GM19351 (cell line): ENCODE data around the gene SCAMP4.

Experiments
- ATAC-seq: cut with Tn5 transposase; IDR thresholded peaks from one replicate; pipeline ENCODE4 v1.9.1; 2021; ENCODE audit warnings: mild to moderate bottlenecking, moderate library complexity; ENCODE audit not compliant: unreplicated experiment

SCAMP4 gene

GRCh38 chr19:1955171-1956121 is 50.2 kb downstream of the SCAMP4 start:
- ATAC-seq = no peak

GRCh38 chr19:1956122-1956494 is 50.9 kb downstream of the SCAMP4 start:
- ATAC-seq = no peak

GRCh38 chr19:1956868-1957492 is 51.8 kb downstream of the SCAMP4 start:
- ATAC-seq = no peak

GRCh38 chr19:1957562-1958248 is 52.5 kb downstream of the SCAMP4 start:
- ATAC-seq = no peak

GRCh38 chr19:1959928-1960589 is 54.9 kb downstream of the SCAMP4 start:
- no peak for ATAC-seq

- no peak for ATAC-seq
Observed at GRCh38 chr19:1961000-1961883, 56.0 kb downstream of the SCAMP4 start.

- no peak for ATAC-seq
Observed at GRCh38 chr19:1962674-1963073, 57.5 kb downstream of the SCAMP4 start.

GRCh38 chr19:1967087-1967608 is 61.9 kb downstream of the SCAMP4 start:
- no peak for ATAC-seq

GRCh38 chr19:1968279-1969175 is 63.3 kb downstream of the SCAMP4 start:
- no peak for ATAC-seq

- no peak for ATAC-seq
Observed at GRCh38 chr19:1969176-1970002, 64.2 kb downstream of the SCAMP4 start.

GRCh38 chr19:1970003-1970805 is 65.0 kb downstream of the SCAMP4 start:
- no peak for ATAC-seq

- no peak for ATAC-seq
Observed at GRCh38 chr19:1970806-1971502, 65.8 kb downstream of the SCAMP4 start.

- no peak for ATAC-seq
Observed at GRCh38 chr19:1974381-1975161, 69.4 kb downstream of the SCAMP4 start.

GRCh38 chr19:1975162-1975480 is 69.9 kb downstream of the SCAMP4 start:
- ATAC-seq = no peak
